GM12875 (cell line): ENCODE measurements around the gene PLXNA2.

Experiments
- H3K4me3 ChIP-seq: one replicate; pipeline ENCODE4 v1.5.1; 2011; ENCODE audit warnings: low read depth, low read length, control low read depth
- TF ChIP-seq, protein P1 (sequence below): IDR thresholded peaks from 2 replicates; pipeline ENCODE4 v1.5.1; 2011; ENCODE audit warnings: low read depth, mild to moderate bottlenecking, control low read depth, inconsistent platforms, low read length, moderate library complexity, borderline replicate concordance; ENCODE audit not compliant: insufficient read depth

Gene PLXNA2

DNA sequence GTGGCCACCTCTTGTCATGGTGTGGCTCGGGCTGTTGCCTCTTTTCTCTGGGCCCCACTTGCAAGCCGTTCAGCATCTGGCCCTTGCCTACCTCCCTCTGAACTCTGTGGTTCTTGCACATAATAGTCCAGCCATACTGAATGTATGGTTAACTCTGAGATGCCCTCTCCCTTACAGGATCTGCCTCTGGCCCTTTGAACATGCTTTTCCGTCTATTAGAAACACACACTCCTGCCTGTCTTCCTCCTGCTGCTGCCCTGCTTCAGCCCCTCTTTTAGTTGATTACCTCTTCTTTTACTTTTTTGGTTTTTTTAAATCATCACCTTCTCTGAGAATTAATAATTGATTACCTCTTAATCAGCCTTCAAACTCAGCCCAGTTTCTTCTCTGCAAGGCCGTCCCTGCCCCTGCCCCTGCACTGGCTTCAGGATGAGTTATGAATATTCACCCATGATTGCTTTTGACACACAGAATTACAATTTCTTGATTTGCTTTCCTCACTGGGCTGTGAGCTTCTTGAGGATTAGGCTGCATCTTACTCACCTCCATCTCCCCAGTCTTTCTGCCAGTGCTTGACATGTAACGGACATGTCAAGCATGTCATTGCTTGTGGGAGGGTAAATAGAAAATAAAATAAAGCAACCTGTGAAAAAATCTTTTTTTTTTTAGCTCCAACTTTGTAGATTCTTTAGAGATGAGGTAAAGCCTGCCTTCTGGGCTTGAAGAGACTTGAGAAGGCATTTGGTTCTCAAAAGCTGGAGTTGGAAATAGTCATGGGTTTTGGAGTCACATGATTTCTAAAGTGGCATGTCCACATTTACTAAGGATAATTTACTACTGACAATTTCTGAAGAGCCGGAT lies 158.3 kb downstream of the PLXNA2 start:
- TF ChIP-seq, protein P1, sequence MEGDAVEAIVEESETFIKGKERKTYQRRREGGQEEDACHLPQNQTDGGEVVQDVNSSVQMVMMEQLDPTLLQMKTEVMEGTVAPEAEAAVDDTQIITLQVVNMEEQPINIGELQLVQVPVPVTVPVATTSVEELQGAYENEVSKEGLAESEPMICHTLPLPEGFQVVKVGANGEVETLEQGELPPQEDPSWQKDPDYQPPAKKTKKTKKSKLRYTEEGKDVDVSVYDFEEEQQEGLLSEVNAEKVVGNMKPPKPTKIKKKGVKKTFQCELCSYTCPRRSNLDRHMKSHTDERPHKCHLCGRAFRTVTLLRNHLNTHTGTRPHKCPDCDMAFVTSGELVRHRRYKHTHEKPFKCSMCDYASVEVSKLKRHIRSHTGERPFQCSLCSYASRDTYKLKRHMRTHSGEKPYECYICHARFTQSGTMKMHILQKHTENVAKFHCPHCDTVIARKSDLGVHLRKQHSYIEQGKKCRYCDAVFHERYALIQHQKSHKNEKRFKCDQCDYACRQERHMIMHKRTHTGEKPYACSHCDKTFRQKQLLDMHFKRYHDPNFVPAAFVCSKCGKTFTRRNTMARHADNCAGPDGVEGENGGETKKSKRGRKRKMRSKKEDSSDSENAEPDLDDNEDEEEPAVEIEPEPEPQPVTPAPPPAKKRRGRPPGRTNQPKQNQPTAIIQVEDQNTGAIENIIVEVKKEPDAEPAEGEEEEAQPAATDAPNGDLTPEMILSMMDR: no peak
- no peak overlapping the region for H3K4me3 ChIP-seq

DNA sequence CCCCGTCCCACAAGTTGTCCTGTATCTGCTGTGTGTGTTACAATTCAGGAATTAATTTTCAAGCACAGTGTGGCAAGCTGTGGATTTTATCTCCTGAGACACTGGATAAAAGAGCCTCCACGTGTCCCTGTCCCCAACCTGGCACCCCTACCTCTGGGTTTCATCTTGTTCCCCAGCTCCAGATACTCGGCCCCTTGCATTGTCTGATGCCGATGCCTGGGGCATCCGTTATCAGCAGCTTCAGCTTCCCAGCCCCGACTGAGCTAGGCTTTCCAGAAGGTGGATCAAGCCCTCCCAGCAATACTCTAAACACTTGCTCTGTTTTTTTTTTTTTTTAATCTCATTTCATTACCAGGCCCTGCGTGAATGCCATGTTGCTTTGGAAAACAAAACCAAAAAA lies 159.4 kb downstream of the PLXNA2 start:
- no peak overlapping the region for H3K4me3 ChIP-seq
- TF ChIP-seq, protein P1: no peak

DNA sequence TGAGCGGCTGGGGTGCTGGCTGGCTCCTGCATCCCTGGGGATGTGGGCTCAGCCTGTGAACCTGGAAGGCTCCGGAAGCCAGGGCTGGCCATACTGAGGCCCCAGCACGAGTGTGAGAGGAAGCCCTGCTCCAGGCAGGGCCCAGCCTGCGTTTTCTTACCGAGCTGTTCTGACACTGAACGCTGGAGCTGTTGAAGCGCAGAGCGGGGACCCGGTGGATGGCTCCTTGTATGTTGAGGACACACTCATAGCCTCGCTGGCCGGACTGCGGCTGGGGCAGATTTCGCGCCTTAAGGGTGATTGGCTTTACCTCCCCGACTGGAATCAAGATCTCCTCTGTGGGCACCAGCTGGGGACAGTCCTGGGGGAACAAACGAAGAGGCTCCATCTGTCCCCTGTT lies 160.0 kb downstream of the PLXNA2 start:
- TF ChIP-seq, protein P1: no peak
- no peak overlapping the region for H3K4me3 ChIP-seq

DNA sequence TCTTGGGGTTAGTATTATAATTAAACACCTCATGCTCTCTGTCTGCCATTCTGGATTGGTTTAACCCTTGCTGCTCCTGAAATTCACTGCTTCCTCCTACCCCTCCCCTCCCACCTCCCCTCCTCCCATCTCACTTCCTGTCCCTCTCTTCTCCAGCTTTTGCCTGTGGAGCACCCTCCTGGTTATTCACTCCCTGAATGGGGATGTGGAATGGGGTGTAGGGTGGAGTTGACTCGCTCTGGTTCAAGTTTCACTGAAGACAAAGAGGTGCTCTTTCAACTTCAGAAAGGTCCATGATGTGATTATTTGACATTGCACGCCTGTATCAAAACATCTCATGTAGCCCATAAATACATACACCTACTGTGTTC lies 160.5 kb downstream of the PLXNA2 start:
- TF ChIP-seq, protein P1: no peak
- no peak overlapping the region for H3K4me3 ChIP-seq

DNA sequence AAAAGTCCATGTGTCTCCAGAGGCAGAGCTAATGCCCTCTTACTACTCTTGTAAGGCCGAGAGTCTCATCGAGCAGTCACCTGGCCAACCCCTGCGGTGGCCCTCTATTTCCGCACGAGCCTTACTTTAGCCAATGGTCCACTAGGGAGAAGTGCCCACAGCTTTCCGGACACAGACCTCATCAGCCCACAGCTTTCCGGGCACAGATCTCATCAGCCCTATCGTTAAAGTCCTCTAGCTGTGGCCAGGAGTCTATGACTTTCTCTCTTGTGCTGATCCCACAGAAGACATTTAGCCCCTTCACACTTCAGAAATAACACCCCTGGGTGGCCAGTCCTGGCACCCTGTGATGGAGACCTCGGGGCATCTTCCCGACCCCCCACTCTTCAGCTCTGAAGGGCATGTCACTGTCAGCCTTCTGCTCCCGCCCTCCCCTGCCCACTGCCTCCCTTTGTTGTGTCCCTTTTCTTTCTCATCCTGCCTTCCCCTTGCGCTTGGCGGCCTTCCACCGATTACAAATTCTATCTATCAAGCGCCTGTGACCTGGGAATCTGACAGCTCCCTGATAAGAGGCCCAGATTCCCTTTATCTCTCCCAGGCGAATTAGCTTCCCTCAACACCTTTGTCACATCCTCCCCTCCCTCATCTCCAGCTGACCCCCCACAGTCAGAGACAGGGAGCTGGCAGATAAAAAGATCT lies 161.0 kb downstream of the PLXNA2 start:
- TF ChIP-seq, protein P1: no peak

DNA sequence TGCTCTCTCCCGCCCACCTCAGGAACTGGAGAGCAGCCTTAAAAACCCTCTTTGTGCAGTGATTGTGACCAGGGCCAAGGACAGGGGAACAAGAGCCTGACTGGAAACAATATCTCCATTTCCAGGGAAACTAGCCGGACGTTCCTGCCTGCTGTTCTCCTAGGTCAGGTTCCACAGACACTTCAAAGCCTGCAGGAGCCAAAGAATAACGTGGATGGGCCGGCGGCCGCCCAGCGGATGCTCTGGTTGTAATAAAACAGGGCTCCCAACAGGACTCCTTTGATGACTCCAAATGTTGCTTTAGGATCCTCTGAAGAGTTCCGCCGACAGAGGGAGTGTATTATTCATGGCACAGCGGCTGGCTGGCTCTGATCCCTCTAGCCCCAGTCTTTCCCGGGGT lies 162.2 kb downstream of the PLXNA2 start:
- TF ChIP-seq, protein P1: no peak

More for the DNA sequence above, 161.0 kb downstream of the PLXNA2 start:
- no peak overlapping the region for H3K4me3 ChIP-seq

More for the DNA sequence above, 162.2 kb downstream of the PLXNA2 start:
- H3K4me3 ChIP-seq: no peak overlapping the region
